NCI-H1436 (cell line): Measurements from ENCODE around the gene STXBP4.

Experiments
- DNase-seq: peaks from one replicate; lab custom pipeline; 2025; lab: John Stamatoyannopoulos, UW

Gene STXBP4

GRCh38 chr17:54968262-54968987, at the start of gene STXBP4, which contains the start of gene COX11:
Gene STXBP4, plus strand, starts transcription at chr17:54968765. Its CDS starts 17,455 bp downstream, at chr17:54986220.
Gene COX11, minus strand, starts transcription at chr17:54968654. Its CDS starts 8 bp downstream, at chr17:54968646.
- DNase-seq, result peak; percentile 97

DNA sequence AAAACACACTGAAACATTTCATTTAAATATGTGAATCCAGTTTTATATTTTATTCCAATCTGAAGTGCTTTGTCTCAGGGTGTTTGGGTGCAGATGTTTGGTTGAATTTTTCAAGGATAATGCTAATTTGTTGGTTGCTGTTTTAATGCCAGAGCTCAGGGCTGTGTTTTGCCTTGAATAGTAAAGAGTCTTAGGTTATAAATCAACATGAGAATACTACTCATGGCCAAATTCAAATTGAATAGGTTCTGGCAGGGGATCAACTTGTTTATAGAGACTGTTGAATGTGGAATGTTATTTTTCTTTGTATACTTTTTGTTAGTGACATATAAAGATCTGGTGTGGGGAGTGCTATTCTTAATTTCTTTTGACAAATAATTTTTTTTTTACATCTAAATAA, 49.1 kb upstream of the STXBP4 start:
- no peak for DNase-seq

DNA sequence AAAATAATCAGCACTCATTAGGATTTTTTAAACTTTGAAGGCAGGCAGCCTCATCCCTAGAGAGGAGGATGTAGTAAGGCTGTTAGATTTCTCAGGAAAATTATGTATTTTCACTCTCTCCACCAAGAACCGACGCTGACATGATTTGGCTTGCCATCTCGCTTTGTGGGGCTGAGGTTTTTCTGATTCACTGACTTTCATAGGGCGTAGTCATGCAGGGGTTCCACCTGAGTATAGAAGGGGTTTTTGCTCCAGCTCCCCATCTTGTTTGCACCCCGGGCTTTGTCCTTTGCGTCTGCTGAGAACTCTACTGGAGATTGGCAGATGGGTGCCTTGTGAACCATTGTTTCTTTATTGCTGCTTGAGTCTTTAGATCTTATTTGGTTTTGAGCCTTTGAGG, 47.7 kb upstream of the STXBP4 start:
- DNase-seq, result no peak

- DNase-seq, result no peak
These were observed 44.2 kb upstream of the STXBP4 start for GRCh38 chr17:54924405-54924804.

- DNase-seq, result no peak
These were observed 41.0 kb upstream of the STXBP4 start for GRCh38 chr17:54927525-54927924.

DNA sequence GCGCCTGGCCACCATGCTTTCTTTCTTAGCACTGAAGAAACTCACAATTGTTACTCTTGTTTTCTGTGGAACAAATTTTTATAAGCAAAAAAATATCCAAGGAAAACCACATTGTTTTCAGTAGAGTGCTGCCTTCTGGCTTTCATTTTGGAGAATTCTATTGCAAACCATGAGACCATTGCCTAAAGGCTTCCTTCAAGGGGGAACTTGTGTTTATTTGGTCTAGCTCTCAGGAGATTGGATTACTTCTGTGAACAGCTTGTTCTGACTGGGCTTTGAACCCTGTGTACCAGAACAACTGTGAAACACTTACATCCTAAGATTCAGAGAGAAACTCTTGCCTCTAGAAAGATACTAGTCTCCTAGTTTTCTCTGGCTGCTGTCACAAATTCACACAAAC, 35.9 kb upstream of the STXBP4 start:
- no peak for DNase-seq

DNA sequence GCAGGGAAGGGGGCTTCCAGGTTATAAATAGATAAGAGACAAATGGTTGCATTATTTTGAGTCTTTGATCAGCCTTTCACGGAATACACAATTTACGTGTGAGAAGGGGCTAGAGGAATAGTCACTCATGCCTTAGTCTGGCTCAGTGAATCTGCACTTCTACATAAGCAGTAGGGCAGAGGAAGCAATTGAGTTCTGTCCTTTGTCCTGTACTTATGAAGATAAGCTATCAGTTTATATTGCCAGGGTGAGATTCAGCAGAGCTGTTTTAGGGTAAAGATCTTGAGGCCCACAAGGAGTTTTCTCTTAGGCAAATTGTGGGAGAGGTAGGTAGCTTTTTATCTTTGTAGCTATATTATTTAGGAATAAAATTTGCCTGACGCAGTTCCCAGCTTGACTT, 34.6 kb upstream of the STXBP4 start:
- no peak for DNase-seq

DNA sequence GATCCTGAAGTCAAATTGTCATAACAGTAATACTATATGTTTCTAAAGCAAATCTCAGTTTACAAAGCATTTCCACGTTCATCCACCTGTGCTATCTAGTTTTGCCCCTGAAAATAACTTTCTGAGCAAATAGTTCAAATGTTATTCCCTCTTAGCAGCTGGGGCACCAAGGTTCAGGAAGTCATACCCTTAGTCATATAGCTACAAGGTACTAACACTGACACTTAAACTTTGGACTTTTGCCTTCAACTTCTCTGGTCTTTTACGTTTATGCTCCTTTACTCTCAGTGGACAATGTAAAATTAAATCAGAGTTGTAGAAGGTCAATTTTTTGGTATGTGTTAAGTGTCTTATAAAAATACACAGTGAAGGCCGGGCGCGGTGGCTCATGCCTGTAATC, 33.1 kb upstream of the STXBP4 start:
- no peak for DNase-seq

- DNase-seq, result no peak
These were observed 31.5 kb upstream of the STXBP4 start for GRCh38 chr17:54937018-54937417.

GRCh38 chr17:54937426-54937825, 31.1 kb upstream of the STXBP4 start:
- DNase-seq, result no peak

GRCh38 chr17:54941285-54941684, 27.3 kb upstream of the STXBP4 start:
- no peak for DNase-seq

DNA sequence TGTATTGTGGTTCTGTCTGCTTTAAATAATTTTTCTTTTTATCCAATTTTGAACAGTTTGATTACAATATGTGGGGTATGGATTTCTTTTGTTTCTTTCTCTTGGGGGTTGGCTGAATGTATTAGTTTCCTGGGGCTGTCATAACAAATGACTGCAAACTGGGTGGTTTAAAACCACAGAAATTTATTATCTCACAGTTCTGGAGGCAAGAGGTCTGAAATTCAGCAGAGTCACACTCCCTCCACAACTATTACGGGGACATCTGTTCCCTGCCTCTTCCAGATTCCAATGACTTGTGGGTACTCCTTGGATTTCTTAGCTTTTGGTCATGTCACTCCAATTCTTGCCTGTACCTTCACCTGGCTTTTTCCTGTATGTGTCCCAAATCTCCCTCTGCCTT, 23.8 kb upstream of the STXBP4 start:
- no peak for DNase-seq

GRCh38 chr17:54945231-54945630, 23.3 kb upstream of the STXBP4 start:
- no peak for DNase-seq

- DNase-seq, result no peak
These were observed 22.9 kb upstream of the STXBP4 start for GRCh38 chr17:54945671-54946070.

DNA sequence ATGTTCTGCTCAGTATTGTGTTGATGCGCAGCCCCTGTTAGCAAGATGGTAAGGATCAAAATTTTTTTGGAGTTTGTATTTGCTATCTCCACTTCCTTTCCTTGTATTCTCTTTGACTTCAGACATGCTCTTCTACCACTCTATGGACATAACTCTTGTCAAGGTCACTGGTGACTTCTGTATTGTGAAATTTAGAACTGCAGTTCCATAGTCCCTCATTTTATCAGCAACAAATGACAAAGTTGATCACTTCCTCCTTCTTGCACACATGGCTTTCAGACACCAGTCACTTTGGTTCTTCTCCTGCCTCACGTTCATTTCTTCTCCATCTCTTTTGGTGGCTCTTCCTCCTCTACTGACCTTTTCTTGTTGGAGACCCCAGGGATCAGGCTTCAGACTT, 21.2 kb upstream of the STXBP4 start:
- DNase-seq, result no peak

DNA sequence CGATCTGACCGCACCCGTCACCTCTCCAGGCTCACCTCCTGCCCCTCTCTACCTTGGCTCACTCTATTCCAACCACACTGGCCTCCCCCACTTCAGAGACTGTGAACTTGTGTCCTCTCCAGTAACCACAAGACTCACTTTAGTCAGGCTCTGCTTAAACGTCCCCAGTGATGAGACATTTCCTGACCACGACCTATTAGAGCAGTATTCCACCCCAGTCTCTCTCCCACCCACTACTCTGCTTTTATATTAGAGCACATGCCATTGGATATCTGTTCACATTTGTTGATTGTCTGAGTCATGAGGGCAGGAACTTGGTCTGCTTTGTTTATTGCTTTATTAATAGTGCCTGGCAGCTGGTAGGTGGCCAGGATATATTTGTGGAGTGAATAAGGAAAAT, 20.2 kb upstream of the STXBP4 start:
- DNase-seq, result no peak

- no peak for DNase-seq
These were observed 18.4 kb upstream of the STXBP4 start for GRCh38 chr17:54950116-54950515.

GRCh38 chr17:54951286-54951685, 17.3 kb upstream of the STXBP4 start:
- DNase-seq, result no peak

- no peak for DNase-seq
These were observed 11.8 kb upstream of the STXBP4 start for GRCh38 chr17:54956791-54957190.

DNA sequence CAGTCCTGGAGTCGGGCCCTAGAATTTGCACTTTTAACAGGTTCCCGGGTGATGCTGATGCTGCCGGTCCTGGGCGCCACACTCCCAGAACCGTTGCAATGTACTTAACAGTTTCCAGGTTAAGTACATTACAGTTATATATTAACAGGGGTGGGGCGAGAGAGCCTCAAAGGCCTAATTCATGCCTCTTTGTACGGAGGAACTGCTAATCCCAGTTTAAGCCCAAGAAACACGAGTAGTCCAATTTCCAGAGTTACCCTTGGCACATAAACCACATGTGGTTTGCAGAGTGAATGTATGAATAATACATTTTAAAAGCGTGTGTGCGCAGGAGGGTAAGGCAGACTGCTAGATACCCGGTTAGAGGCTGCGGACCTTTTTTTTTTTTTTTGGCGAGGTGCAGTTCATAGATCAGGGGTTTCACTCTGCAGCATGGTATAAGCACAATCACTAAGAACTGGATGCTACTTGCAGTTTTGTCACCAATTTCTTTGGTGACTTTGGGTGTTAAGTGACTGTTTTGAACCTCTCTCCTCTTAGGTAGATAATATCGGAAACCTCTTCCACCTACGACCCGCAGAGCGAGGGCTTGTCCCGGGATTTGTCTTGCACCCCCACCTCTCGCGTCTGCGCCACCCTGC, 824 bp upstream of the STXBP4 start:
- DNase-seq, result no peak

DNA sequence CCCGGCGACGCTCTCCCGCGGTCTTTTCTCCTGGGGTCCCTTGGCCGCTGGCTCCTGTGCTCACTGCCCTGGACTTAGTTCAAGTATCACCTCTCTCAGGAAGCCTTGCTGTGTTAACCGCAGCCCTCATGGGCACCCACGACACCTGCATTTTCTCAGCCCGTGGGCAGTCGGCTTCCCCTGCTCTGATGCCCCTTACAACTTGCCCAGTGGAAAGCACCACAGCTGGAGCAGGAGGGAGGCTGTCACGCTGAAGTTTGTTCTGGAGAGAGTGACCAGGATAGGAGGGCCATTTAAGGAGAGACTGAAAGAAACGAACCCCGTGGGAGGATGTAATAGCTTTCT, 395 bp downstream of the STXBP4 start:
- DNase-seq, result no peak

- no peak for DNase-seq
These were observed 1.4 kb downstream of the STXBP4 start for GRCh38 chr17:54969658-54970572.

DNA sequence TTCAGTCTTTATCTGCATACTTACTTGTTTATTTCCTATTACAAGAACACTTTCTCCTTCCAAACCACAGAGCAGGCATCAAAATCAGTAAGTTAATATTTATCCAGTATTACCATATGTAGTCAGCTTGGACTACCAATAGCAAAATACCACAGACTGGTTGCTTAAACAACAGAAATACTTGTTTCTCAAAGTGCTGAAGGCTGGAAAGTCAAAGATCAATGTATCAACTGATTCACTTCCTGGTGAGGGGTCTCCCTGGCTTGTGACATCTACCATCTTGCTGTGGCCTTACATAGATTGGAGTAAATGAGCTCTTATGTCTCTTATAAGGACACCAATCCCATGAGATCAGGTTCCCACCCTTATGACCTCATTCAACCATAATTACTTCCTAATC, 2.6 kb downstream of the STXBP4 start:
- no peak for DNase-seq
